Type B pancreatic cell (in vitro differentiated cells): ENCODE measurements around the gene NEO1. TPM values are rescaled to one million over a fixed set of nuclear protein-coding genes. Genes with fewer than 3 reads are reported as not detected.
"Not testable (repeated sequence)": the region's sequence is repeated elsewhere in the genome, so short reads cannot be mapped to it uniquely, and the experiment has no call there.

ENCODE experiments used
- DNase-seq: peaks from one replicate; pipeline ENCODE4 v3.0.0; 2021; ENCODE audit warnings: mixed read lengths; ENCODE audit not compliant: unreplicated experiment; ENCODE audit errors: extremely low spot score
- H3K27ac Mint-ChIP-seq: 2 replicates; pipeline ENCODE4 v1.8.0; 2021; ENCODE audit warnings: mild to moderate bottlenecking, mixed read lengths
- H3K27me3 Mint-ChIP-seq: 2 replicates; pipeline ENCODE4 v1.8.0; 2021; ENCODE audit warnings: mixed read lengths
- H3K36me3 Mint-ChIP-seq: 2 replicates; pipeline ENCODE4 v1.8.0; 2021; ENCODE audit warnings: mixed read lengths
- H3K4me1 Mint-ChIP-seq: one replicate; pipeline ENCODE4 v1.8.0; 2021; ENCODE audit warnings: mixed read lengths; ENCODE audit not compliant: unreplicated experiment
- H3K4me3 Mint-ChIP-seq: 2 replicates; pipeline ENCODE4 v1.8.0; 2021; ENCODE audit warnings: mild to moderate bottlenecking, mixed read lengths
- H3K9me3 Mint-ChIP-seq: 2 replicates; pipeline ENCODE4 v1.8.0; 2021; ENCODE audit warnings: mixed read lengths
- CTCF ChIP-seq: fragments of 200-600 bp; sonication (generic); conservative IDR thresholded peaks from 2 replicates; pipeline ENCODE4 v1.5.0; 2021; ENCODE audit warnings: antibody characterized with exemption, mild to moderate bottlenecking
- total RNA-seq: library from RNA; stranded (reverse); gene quantifications from 2 replicates; pipeline ENCODE4 v1.2.1, GENCODE V29; 2021; ENCODE audit warnings: low replicate concordance

The NEO1 gene
- total RNA-seq, 1 donor from 2014 or later, result 94.7 TPM

- H3K27ac Mint-ChIP-seq, result no peak overlapping the region
- TF ChIP-seq CTCF, result no peak
- no peak for DNase-seq
- H3K36me3 Mint-ChIP-seq, result peaks cover 4% of the 10 kb centered on the region
- no peak overlapping the region for H3K4me3 Mint-ChIP-seq
- H3K27me3 Mint-ChIP-seq, result no peaks in the 10 kb centered on the region
- H3K9me3 Mint-ChIP-seq, result no peaks in the 10 kb centered on the region
- H3K4me1 Mint-ChIP-seq, result no peaks in the 10 kb centered on the region
These were observed 244.5 kb downstream of the NEO1 start for GRCh38 chr15:73296609-73297353.

GRCh38 chr15:73298522-73299245 is 246.4 kb downstream of the NEO1 start:
- Mint-ChIP-seq H3K27me3 (no peaks in the 10 kb centered on the region), H3K4me3 (no peak overlapping the region), H3K9me3 (no peaks in the 10 kb centered on the region), H3K27ac (no peak overlapping the region), H3K4me1 (no peaks in the 10 kb centered on the region), H3K36me3 (peaks cover 7% of the 10 kb centered on the region)
- DNase-seq, result no peak
- TF ChIP-seq CTCF, result no peak

GRCh38 chr15:73300286-73300685 is 248.0 kb downstream of the NEO1 start:
- DNase-seq, H3K27ac Mint-ChIP-seq, H3K4me1 Mint-ChIP-seq, H3K27me3 Mint-ChIP-seq, H3K4me3 Mint-ChIP-seq, H3K36me3 Mint-ChIP-seq, H3K9me3 Mint-ChIP-seq: not testable (repeated sequence)

GRCh38 chr15:73303636-73304035 is 251.4 kb downstream of the NEO1 start:
- H3K27ac Mint-ChIP-seq, result no peak overlapping the region
- no peaks in the 10 kb centered on the region for H3K9me3 Mint-ChIP-seq
- no peak for DNase-seq
- peaks cover 10% of the 10 kb centered on the region for H3K36me3 Mint-ChIP-seq
- H3K4me1 Mint-ChIP-seq, result peaks cover 5% of the 10 kb centered on the region
- no peaks in the 10 kb centered on the region for H3K27me3 Mint-ChIP-seq
- no peak for TF ChIP-seq CTCF
- no peak overlapping the region for H3K4me3 Mint-ChIP-seq

- H3K27ac Mint-ChIP-seq, result peak overlapping the region; percentile 72
- H3K9me3 Mint-ChIP-seq, result no peaks in the 10 kb centered on the region
- DNase-seq, result no peak
- H3K27me3 Mint-ChIP-seq, result no peaks in the 10 kb centered on the region
- H3K36me3 Mint-ChIP-seq, result peaks cover 10% of the 10 kb centered on the region
- TF ChIP-seq CTCF, result peak; percentile 77
- H3K4me3 Mint-ChIP-seq, result no peak overlapping the region
- H3K4me1 Mint-ChIP-seq, result peaks cover 5% of the 10 kb centered on the region
These were observed 253.3 kb downstream of the NEO1 start for GRCh38 chr15:73305331-73306211.
